ENCODE measurements around the gene ITGA3.

- TF ChIP-seq EZH2phosphoT487 (IDR thresholded peaks at IDR 0.05; ENCODE audit: insufficient read depth, low read depth) = no peak
- no peak for TF ChIP-seq EZH2 (IDR thresholded peaks at IDR 0.05; ENCODE audit: insufficient read depth, poor library complexity, severe bottlenecking)
Observed at GRCh38 chr17:50046179-50046578, 9.7 kb upstream of the ITGA3 start.
